Inflammatory macrophage treated with lipopolysaccharide for 4 hours (primary cell): ENCODE measurements around the gene TMEM198.

ENCODE experiments used
- DNase-seq: peaks from one replicate; pipeline ENCODE4 v3.0.0-alpha.2; 2020

TMEM198 gene

DNA sequence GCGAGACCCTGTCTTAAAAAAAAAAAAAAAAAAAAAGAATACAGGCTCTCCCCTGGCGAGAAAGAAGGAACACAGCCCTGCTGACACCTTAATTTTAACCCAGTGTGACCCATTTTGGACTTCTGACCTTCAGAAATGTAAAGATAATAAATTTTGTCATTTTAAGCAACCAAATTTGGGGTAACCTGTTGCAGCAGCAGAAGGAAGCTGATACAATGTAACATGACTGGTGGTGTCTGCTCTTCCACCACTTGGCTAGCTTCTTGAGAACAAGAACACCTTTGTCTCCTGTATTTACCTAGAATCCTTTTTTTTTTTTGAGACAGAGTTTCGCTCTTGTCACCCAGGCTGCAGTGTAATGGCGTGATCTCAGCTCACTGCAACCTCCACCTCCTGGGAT is 47.3 kb downstream of the TMEM198 start:
- DNase-seq, result no peak

DNA sequence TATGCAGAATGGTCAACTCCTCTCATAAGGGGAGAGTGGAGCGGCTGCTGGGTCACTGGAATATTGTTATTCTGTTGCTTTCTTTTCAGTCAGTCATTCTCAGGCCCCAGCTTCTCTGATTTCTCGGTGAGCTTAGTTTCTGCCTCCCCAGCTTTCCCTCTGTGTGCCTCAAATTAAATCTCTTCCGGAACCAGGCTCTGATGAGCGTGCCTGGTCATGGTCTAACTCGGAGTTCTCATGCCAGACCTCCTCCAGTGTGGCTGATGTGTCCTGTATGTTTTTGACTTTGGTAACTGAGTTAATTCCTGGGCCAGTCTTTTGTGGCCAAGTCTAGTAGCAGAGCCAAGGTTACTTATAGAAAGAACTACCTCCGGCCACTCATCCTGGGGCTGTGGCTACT is 48.9 kb downstream of the TMEM198 start:
- DNase-seq, result no peak

DNA sequence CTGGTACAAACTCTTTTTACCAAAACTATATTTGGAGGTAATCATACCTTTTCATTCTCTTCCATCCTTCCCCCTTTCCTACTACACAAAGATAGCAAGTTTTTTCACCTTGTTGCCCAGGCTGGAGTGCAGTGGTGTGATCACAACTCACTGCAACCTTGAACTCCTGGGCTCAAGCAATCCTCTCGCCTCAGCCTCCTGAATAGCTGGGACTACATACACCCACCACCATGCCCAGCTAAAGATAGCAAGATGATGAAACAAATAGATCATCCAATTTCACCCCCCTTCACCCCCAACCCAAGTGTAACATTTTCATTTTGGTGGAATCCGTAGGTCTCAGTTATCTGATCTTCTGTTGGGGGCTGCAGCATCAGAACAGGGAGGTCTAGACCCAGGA is 49.3 kb downstream of the TMEM198 start:
- no peak for DNase-seq

DNA sequence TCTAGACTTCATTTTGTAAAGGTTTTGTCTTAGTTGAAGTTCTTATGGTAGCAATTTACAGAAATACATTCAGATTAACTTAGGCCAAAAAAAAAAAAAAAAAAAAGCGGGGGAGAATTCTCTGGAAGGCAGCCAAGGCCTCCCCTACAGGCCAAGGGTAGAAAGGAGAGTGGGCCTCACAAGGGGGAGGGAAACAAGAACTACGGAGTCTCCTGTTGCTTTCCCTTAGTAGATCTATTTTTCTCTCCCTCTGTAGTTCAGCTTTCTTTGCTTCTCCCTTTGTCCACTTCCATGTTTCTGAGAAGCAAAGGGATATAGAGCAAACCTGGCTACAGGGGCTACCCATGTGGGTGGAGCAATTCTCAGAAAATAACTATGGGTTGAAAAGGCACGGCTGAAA is 51.4 kb downstream of the TMEM198 start:
- no peak for DNase-seq

DNA sequence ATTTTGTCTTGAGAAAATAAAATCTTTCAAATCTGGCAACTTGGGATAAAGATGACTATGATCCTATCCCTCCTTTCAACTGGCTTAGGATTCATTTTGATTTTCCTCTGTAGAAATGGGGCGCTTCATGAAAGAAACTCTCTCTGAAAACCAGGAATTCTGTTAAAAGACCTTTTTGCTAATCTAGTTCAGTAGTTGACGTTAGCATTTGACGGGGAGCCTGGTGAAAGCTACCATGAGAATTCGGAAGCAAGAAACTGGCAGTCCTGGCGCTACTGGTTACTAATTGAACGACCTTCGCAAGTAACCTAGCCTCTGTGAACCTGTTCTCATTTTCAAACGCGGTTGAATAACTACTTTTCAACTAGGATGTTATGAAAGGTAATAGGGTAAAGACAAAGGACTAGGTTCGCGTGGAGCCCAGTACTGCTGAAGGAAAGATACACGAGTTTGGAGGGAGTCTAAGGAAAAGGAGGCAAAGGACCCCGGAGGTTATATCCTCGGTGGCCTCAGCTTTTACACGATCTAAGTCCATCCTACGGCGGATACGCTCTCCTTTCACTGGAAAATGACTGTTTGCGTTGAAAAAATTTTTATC is 53.2 kb downstream of the TMEM198 start:
- DNase-seq, result no peak

DNA sequence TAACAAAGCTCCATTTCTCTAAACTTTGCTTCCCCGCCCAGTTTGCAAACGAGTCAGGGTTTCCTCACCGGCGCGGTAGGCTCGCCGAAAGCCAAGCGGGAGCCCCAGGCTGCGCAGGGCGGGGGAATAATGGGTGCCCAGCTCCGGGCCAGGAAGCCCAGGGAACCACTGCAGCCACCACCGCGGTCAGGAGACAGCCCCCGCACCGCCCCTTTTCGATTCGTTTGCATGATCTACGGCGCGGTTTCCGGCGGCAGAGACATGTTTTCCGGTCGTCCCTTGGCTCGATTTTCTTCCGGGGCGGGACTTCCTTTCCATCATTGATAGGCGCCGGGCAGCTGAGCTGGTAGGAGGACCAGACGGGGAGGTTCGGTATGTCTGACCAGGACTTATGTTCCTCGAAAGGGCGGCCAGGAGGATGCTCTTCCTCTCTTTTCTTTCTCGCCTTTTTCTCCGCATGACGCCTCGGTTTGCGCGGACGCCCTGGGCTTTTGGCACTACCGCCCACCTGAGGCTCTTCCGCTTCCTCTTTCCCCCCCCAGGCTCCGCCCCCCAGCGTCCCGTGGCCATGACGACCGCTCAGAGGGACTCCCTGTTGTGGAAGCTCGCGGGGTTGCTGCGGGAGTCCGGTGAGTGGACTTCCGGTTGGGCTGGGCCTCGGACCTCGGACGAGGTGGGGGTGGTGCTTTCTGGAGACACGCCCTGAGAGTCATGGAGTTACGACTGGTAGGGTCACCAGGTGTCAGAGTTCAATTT is 53.9 kb downstream of the TMEM198 start, which contains the start of gene STK11IP:
STK11IP (plus strand) TSS at position 306 of the 756 bp plus-strand sequence; CDS start at position 569, 263 bp downstream.
- DNase-seq, result peak; percentile 98

DNA sequence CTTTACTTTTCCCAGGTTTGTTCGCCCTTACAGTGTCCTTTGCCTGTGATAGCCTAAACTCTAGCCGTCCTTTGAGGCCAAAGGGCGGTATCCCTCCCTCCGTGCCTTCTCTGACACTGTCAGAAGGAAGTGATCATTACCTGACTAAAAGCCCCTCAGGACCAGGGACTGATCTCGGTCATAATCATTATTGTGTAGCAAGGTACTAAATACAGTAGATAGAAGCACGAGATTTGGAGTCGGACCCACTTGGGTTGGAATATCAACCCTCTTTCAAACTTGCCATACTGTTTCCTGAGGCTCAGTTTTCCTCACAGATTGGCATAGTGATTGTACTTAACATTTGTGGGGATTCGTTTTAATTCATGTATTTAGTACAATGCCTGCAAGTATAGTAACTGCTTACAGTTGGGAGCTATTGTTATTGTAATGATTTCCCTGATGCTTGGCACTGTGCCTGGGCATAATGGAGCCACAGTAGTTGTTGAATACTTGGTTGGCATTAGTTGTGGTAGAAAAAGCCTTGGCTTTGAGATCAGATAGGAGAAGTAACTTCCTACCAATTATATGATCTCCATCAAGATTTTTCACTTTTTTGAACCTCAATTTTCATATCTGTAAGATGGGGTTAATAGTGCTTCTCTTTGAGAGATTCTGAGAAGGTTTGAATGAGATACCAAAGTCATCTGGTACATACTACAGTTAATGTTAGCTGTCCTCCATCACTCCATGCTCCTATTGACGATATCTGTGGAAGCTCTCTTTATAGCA is 54.7 kb downstream of the TMEM198 start:
- no peak for DNase-seq
